K562 (cell line): ENCODE measurements around the gene TLE4. TPM values are rescaled to one million over a fixed set of nuclear protein-coding genes. Genes with fewer than 3 reads are reported as not detected.

Source experiments
- ATAC-seq: fragments of 200-7000 bp; cut with Tn5 transposase; 3 replicates; pipeline ENCODE4 v1.9.1; 2020; ENCODE audit warnings: moderate library complexity
- BruUV-seq: library from RNA; stranded (reverse); fragments of 400-500 nt; replicated peaks from 2 replicates; lab custom pipeline; 2021; lab: Mats Ljungman, UMichigan
- CTCF ChIA-PET: fragments of 300-600 bp; formaldehyde crosslinking; extraction: SDS; loops from one replicate; lab custom pipeline; 2021; ENCODE audit warnings: low intra/inter-chr PET ratio; lab: Yijun Ruan, JAX
- POLR2A ChIA-PET: fragments of 300-600, 350-650 bp; sonication (Branson Sonifier 250); formaldehyde crosslinking; extraction: SDS; loops from one replicate; lab custom pipeline; 2021; ENCODE audit warnings: antibody characterized with exemption, inconsistent platforms; lab: Yijun Ruan, JAX
- DNase-seq, 4 experiments: peaks; one replicate each; pipeline versions ENCODE4 v3.0.0 to v3.0.0-alpha.2; 2011 to 2018; ENCODE audit warnings: low spot score in 3 of 4, mixed read lengths in 3 of 4; ENCODE audit errors: extremely low read depth in 1 of 4
- FAIRE-seq: peaks from 2 replicates; lab custom pipeline; 2011; peaks lifted over from hg19 to GRCh38; lab: Jason Lieb, UNC
- H2AFZ ChIP-seq: 2 replicates; pipeline ENCODE4 v1.6.0; 2011; ENCODE audit warnings: low read depth, low read length, control low read depth, inconsistent platforms
- H3K27ac ChIP-seq: fragments of 200-600 bp; 3 replicates; pipeline ENCODE4 v1.8.0; 2011; ENCODE audit warnings: low read depth, mild to moderate bottlenecking, control low read depth, inconsistent platforms, low read length, moderate library complexity, mixed read lengths; ENCODE audit errors: extremely low read depth
- H3K27me3 ChIP-seq, 2 experiments: fragments of 300-600 bp in 1 of 2; 2 replicates in 1 of 2; 3 replicates in 1 of 2; pipeline versions ENCODE4 v1.6.0 to v1.8.0; 2011; ENCODE audit warnings: inconsistent platforms in 2 of 2, low read length in 2 of 2, mild to moderate bottlenecking in 1 of 2, mixed read lengths in 1 of 2, moderate library complexity in 1 of 2; ENCODE audit not compliant: control insufficient read depth in 2 of 2, insufficient read depth in 2 of 2
- H3K36me3 ChIP-seq: fragments of 300-600 bp; 3 replicates; pipeline ENCODE4 v1.8.0; 2011; ENCODE audit warnings: mild to moderate bottlenecking, low read length, inconsistent platforms; ENCODE audit not compliant: control insufficient read depth, insufficient read depth
- H3K4me1 ChIP-seq, 2 experiments: fragments of 200-600 bp in 1 of 2; replicated peaks in 1 of 2; 2 replicates in 1 of 2; 3 replicates in 1 of 2; pipeline versions ENCODE4 v1.5.1 to v1.8.0; 2011; ENCODE audit warnings: inconsistent platforms in 2 of 2, low read length in 2 of 2, mild to moderate bottlenecking in 1 of 2, mixed read lengths in 1 of 2, moderate library complexity in 1 of 2; ENCODE audit not compliant: control insufficient read depth in 2 of 2, insufficient read depth in 2 of 2
- H3K4me2 ChIP-seq: 2 replicates; pipeline ENCODE4 v1.6.1; 2011; ENCODE audit warnings: low read length, control low read depth, inconsistent platforms, mixed read lengths; ENCODE audit not compliant: insufficient read depth
- H3K4me3 ChIP-seq: fragments of 200-600 bp; sonication (generic), shearing (Covaris generic); 2 replicates; pipeline ENCODE4 v1.5.1; 2016; ENCODE audit warnings: control low read depth, inconsistent platforms
- H3K79me2 ChIP-seq: fragments of 200-600 bp; 3 replicates; pipeline ENCODE4 v1.8.0; 2011; ENCODE audit warnings: low read length, inconsistent platforms; ENCODE audit not compliant: control insufficient read depth, insufficient read depth
- H3K9ac ChIP-seq, 2 experiments: 2 replicates each; pipeline versions ENCODE4 v1.6.0 to v1.6.1; 2011; ENCODE audit warnings: low read depth in 2 of 2, low read length in 2 of 2, control low read depth in 1 of 2, inconsistent platforms in 1 of 2, mild to moderate bottlenecking in 1 of 2, mixed read lengths in 1 of 2; ENCODE audit not compliant: insufficient read depth in 1 of 2
- H3K9me1 ChIP-seq: one replicate; pipeline ENCODE4 v1.6.0; 2011; ENCODE audit warnings: inconsistent platforms, mild to moderate bottlenecking, low read length, moderate library complexity; ENCODE audit not compliant: control insufficient read depth, insufficient read depth
- H3K9me3 ChIP-seq: replicated peaks from 2 replicates; pipeline ENCODE4 v1.5.1; 2011; ENCODE audit warnings: low read depth, low read length, inconsistent platforms; ENCODE audit not compliant: control insufficient read depth, insufficient read depth
- H4K20me1 ChIP-seq: replicated peaks from 2 replicates; pipeline ENCODE4 v1.6.1; 2011; ENCODE audit warnings: low read length, inconsistent platforms, mixed read lengths; ENCODE audit not compliant: control insufficient read depth, insufficient read depth
- CBFB ChIP-seq: sonication (generic); formaldehyde crosslinking; IDR thresholded peaks from 2 replicates; pipeline ENCODE4 v1.4.0; 2020; ENCODE audit warnings: mild to moderate bottlenecking, missing genetic modification reagents
- ILF3 ChIP-seq: fragments of 450-650 bp; IDR thresholded peaks from 2 replicates; pipeline ENCODE4 v1.6.1; 2018; ENCODE audit warnings: antibody characterized with exemption, mild to moderate bottlenecking, moderate library complexity, borderline replicate concordance
- MCM2 ChIP-seq: fragments of 450-650 bp; IDR thresholded peaks from 2 replicates; pipeline ENCODE4 v1.6.1; 2017; ENCODE audit warnings: low read depth, mild to moderate bottlenecking
- TCF15 ChIP-seq: fragments of 250-450 bp; sonication (Bioruptor Pico); IDR thresholded peaks from 2 replicates; pipeline ENCODE4 v1.8.0; 2022; ENCODE audit warnings: moderate library complexity, mild to moderate bottlenecking, inconsistent platforms
- TSC22D4 ChIP-seq: fragments of 450-650 bp; IDR thresholded peaks from 2 replicates; pipeline ENCODE4 v1.6.1; 2016; ENCODE audit warnings: missing genetic modification characterization, missing biosample characterization, control low read depth
- ZNF407 ChIP-seq: fragments of 450-650 bp; IDR thresholded peaks from 2 replicates; pipeline ENCODE4 v1.6.1; 2016; ENCODE audit warnings: low read depth
- WGBS: fragments of 100-300 bp; shearing (Covaris generic); methylation state at CpG from one replicate; pipeline ENCODE4 v1.1.6; 2016; ENCODE audit warnings: low coverage, mixed read lengths; ENCODE audit not compliant: insufficient coverage; ENCODE audit errors: missing lambda C conversion rate; 5-methylcytosine and 5-hydroxymethylcytosine counted together
- in situ Hi-C: fragments of 300-500 bp; cut with MboI; formaldehyde crosslinking; loops from 4 replicates; pipeline ENCODE4 v1.15.0; 2018; ENCODE audit warnings: inconsistent platforms, mixed read lengths
- intact Hi-C: fragments of 100-400 bp; cut with micrococcal nuclease; formaldehyde crosslinking; loops from 2 replicates; pipeline ENCODE4 v1.14.2; 2022
- polyA plus RNA-seq, 8 experiments: library from polyadenylated mRNA; depleted of rRNA in 4 of 8; stranded (reverse) in 5 of 8; unstranded in 3 of 8; fragments of >200 nt; fragmentation: Nextera tagmentation in 2 of 8; fragmentation: Illumina TruSeq in 1 of 8; extraction: Ambion mirVana in 2 of 8; extraction: Trizol in 1 of 8; gene quantifications; 2 replicates each; pipeline versions ENCODE4 v1.2.1 to v1.2.3, GENCODE V29; 2011 to 2014; ENCODE audit warnings: inconsistent platforms in 1 of 8, missing spikeins in 1 of 8
- total RNA-seq, 7 experiments: library from RNA; depleted of rRNA in 6 of 7; stranded (reverse); fragments of >200 nt in 6 of 7; fragmentation: Illumina TruSeq in 2 of 7; extraction: Trizol in 2 of 7; gene quantifications; 2 replicates each; pipeline versions ENCODE4 v1.2.1 to v1.2.3, GENCODE V29; 2011 to 2021; ENCODE audit warnings: low replicate concordance in 1 of 7

Gene TLE4
- total and polyA plus RNA-seq, 9 of the 15 experiments (the other 6 are each of a cell fraction or from before 2014, with no cell fraction given), result 1.1 to 8.8 (median 5.7) TPM

GRCh38 chr9:79562749-79563386 lies 8.9 kb upstream of the TLE4 start:
- H3K4me2 ChIP-seq, result no peak overlapping the region
- no peaks in the 10 kb centered on the region for H3K79me2 ChIP-seq
- POLR2A ChIA-PET, result no interaction called here
- no peaks in the 10 kb centered on the region for H3K36me3 ChIP-seq
- no peak for TF ChIP-seq TCF15 (CRISPR knock-in tag)
- TF ChIP-seq CBFB, result no peak
- TF ChIP-seq ILF3, result no peak
- TF ChIP-seq TSC22D4 (tag), result no peak
- no peak for TF ChIP-seq MCM2
- no peak for TF ChIP-seq ZNF407
- no peak overlapping the region for H3K27ac ChIP-seq
- H3K4me1 ChIP-seq, result no peaks in the 10 kb centered on the region
- H3K9me3 ChIP-seq, result no peaks in the 10 kb centered on the region
- no peak overlapping the region for H3K9ac ChIP-seq
- H3K9me1 ChIP-seq, result no peaks in the 10 kb centered on the region
- no peaks in the 10 kb centered on the region for H4K20me1 ChIP-seq
- in situ Hi-C loops (no loop called here), intact Hi-C loops (no loop called here)
- no peak overlapping the region for H3K4me3 ChIP-seq
- no peak for ATAC-seq
- no TSS peak for BruUV-seq
- no peaks in the 10 kb centered on the region for H3K27me3 ChIP-seq
- CTCF ChIA-PET, result no interaction called here
- WGBS, result 0% methylated on average over 5 of the region's 5 CpGs
- no peak overlapping the region for H2AFZ ChIP-seq
- no peak for DNase-seq
- FAIRE-seq, result no peak
